SHP77 treated with DMSO at 0.1 percent for 48 hours (cell line): ENCODE data around the gene LSR.
"Not testable (repeated sequence)": the region's sequence is repeated elsewhere in the genome, so short reads cannot be mapped to it uniquely, and the experiment has no call there.

Source experiments
- DNase-seq: peaks from one replicate; lab custom pipeline; 2025; lab: John Stamatoyannopoulos, UW

LSR gene

GRCh38 chr19:35219008-35219407 lies 29.8 kb upstream of the LSR start:
- DNase-seq, result no peak

DNA sequence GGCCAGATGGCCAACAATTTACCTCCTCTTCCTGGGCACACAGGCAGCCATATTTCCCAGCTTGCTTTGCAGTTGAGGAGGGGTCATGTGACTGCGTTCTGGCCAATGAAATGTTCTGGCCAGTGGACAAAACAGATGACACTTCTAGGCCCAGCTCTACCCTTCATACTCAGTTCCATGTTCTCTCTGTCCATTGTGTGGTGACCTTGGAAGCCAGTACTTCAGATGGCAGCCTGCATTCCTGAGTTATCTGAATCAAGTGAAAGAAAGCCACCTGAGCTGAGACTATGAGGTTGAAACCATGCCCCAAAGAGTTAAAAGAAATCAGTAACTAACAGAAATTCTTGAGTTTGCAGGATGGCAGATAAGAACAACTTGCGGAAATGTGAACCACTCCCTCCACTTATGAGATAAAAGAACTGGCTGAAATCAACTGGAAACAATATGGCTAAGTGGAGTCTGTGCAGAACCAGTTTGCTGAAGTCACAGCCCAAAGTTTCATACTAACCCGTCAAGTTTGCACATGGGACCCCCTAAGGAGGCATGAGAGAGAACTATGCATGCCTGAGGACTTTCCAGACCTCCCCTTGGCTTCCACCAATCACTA lies 28.4 kb upstream of the LSR start:
- DNase-seq, result no peak

DNA sequence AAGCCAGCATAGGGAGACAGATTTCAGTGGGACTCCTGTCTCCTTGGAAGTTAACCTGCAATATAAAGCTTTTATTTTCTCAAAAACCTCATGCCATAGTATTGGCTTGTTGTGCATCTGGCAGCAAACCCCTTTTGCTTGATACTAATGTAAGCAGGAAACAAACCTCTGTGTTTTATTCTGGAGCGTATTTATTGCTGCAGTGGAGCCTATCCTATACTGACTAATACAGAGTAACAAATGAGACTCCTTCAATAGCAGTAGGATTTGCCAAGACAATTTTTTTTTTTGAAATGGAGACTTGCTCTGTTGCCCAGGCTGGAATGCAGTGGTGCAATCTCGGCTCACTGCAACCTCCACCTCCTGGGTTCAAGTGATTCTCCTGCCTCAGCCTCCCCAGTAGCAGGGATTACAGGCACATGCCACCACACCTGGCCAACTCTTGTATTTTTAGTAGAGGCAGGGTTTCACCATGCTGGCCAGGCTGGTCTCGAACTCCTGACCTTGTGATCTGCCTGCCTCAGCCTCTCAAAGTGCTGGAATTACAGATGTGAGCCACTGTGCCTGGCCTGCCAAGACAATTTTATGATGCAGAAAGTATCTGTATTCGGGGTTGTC lies 27.7 kb upstream of the LSR start:
- DNase-seq, result not testable (repeated sequence)

DNA sequence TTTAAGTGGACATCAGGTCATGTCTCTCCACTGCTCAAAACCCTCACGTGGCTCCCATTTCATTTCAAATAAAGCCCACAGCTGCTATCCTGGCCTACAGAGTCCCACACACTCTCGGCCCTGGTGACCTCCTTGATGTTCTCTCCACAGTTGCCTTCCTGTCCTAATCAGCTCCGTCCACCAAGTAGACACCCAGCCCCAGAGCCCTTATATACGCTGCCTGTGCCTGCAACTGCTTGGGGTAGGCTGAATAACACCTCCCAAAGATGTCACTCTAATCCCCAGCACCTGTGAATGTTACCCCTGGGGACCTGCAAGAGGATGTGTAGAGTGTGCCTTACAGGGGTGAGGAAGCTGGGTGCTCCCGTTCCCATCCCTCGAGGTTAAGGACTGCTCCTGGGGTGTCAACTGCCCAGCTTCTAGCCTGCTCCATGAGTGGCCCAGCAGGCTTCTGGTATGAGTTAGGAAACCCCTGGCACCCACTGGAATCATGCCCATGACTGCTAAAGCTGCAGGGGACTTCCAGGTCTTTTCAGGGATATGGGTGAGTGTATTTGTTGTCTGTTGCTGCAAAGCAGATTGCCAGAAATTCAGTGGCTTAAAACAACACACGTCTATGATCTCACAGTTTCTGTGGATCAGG lies 26.3 kb upstream of the LSR start:
- DNase-seq, result no peak

GRCh38 chr19:35223084-35223790 lies 25.6 kb upstream of the LSR start:
- DNase-seq, result no peak

DNA sequence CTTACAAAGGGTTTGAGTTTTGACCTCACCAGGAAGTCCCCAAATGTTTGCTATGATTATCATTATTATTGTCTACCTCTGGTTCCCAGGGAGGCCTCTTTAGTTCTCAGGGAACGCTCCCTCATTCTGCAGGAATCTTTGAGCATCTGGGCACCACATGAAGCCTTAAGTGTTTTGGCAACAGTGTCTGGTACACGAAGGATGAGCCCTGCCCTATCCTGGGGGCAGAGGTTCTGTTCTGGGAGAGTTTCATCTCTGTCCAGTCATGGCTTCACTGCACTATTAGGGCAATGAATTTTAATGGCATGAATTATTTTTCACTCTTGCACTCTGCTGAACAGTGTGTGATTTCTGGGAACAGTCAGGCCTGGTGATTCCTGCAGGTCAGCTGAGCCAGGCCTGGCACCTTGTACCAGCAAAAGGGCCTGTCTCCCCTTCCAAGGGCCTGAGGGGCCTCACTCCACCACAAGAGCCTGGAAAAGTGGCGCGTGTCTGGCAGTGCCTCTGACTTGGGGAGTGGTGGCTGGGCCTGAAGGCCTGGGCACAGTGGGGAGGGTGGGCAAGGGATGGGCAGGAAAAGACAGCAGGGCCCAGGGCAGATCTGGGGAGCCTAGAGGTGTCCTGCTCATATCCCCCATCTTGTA lies 24.8 kb upstream of the LSR start:
- DNase-seq, result no peak

DNA sequence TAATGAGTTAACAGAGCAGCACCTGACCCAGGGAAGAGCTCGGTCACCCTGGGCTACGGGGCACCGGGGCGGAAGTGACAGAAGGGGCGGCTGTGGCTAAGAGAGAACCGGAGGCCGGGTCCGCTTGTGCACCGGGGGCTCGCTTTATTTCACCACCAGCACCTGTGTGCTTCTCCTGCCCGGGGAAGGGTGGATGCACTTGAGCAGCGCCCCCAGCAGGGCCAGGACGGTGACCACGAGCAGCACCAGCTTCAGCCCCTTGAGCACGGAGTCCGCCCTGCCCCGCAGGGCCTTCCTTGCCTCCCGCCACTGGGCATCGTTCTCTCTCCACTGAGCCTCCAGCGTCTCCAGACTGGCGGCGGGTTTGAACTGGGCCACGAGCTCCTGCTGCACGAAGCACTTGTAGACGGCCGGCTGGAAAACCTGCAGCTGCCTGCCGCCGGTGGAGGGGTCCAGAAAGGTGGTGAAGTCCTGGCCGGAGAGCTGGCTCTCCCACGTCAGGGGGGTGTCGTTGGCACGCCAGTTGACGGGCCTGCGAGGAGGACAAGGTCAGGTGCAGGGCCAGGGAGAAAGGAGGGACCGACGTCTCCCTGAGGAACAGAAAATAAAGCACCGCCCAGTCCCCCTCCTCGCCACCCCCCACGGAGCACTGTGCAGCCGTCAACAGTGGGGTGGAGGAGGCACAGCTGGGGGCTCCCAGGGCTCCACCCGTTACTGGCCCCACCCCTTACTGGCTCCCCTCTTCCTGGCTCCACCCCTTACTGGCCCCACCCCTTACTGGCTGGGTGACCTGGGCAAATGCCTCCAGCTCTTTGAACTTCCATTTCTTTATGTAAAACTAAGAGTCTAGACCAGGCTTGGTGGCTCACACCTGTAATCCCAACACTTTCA lies 23.9 kb upstream of the LSR start:
- DNase-seq, result no peak

DNA sequence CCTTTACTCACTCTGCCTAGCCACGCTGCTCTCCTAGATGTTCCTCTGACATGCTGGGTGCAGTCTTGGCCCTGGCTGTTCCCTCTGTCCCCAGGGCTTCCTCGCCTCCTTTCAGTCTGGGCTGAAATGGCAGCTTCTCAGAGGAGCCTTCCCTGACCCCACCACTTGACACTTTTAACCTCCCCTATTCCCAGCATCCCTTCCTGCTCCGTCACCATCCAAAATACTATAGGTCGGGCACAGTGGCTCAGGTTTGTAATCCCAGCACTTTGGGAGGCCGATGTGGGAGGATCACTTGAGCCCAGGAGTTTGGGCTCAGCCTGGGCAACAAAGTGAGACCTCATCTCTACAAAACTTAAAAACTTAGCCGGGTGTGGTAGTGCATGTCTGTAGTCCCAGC lies 22.9 kb upstream of the LSR start:
- no peak for DNase-seq

DNA sequence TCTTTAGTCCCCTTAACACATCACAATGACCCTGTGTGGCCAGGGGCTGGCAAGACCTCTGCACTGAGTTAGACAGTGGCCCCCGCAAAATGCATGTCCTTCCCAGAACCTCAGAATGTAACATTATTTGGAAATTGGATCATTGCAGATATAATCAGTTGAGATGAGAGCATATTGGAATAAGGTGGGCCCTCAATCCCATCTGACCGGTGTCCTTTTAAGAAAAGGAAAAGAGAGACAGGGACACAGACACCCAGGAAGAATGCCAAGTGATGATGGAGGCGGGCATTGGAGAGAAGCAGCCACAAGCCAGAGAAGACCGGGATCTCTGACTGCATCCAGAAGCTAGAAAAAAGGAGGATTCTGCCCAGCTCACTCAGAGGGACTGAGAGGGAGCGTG lies 22.1 kb upstream of the LSR start:
- no peak for DNase-seq

- DNase-seq, result no peak
Observed at GRCh38 chr19:35228177-35228930, 20.4 kb upstream of the LSR start, which contains the start of gene FAM187B. Gene FAM187B (minus strand): TSS chr19:35228739. CDS start chr19:35228680, 59 bp downstream.

DNA sequence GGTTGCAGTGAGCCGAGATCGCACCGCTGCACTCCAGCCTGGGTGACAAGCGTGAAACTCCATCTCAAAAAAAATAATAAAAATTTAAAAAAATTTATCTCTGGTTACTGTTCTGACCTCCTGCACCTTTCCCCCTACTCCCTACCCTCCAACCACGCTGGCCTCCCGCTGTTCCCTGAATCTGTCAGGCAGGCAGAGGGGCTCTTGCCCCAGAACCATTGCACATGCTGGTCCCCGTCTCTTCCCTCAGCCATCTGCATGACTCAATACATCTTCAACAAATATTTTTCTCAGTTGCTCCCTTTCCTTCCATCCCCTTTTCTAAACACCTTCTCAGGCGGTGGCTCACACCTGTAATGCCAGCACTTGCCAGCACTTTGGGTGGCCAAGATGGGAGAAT lies 19.2 kb upstream of the LSR start:
- no peak for DNase-seq

DNA sequence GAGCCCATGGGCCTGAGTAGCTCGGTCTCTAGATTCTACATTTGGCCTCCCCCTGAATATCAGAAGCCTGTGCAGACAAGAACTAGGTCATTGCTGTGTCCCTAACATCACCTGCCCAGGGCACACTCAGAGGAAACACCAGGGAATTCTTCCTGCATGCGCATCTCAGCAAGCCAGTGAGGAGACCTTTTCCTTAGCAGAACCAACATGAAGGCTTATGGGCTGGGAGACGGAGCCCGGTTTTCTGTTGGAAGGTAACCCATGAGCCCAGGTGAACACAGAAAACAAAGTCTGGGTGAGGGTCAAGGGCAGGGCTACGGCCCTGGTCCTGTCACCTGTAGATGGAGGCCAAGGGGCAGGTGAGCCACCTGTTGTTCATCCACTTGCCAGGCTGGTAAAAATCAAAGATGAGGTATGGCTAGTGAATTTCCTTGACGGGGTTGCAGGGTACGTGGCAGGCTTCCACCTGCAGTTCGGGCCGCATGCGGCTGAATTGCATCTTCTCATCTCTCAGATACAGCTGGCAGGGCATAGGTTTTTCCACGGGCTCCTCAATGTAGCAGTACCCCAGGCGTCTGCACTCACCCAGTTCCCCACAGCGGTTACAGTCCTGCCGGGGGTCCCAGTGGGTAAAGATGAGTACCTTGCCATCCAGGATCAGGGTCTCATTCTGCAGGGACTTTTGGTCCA lies 16.7 kb upstream of the LSR start:
- no peak for DNase-seq

DNA sequence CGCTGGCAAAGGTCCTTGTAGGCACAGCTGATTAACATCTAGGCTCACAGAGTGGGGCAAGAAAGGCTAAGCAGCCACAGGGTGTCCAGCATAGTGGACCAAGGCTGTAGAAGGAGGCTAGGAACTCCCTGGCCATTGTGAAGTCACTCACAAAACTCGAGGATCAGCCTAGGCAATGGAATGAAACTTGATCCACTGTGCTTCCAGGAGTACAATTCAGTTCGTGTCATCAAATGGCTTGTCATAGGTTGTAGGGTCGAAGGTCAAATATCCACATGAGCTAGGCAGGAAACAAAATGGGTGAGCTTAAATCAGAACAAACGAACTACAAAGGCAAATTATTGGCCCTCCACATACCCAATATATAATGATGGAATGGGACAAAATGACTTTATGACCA lies 15.9 kb upstream of the LSR start:
- no peak for DNase-seq

GRCh38 chr19:35236638-35237400 lies 12.0 kb upstream of the LSR start:
- DNase-seq, result no peak

GRCh38 chr19:35239597-35239996 lies 9.2 kb upstream of the LSR start:
- not testable (repeated sequence) for DNase-seq

GRCh38 chr19:35240327-35240726 lies 8.5 kb upstream of the LSR start:
- no peak for DNase-seq

GRCh38 chr19:35241417-35241816 lies 7.4 kb upstream of the LSR start:
- no peak for DNase-seq

GRCh38 chr19:35246466-35247092 lies 2.2 kb upstream of the LSR start:
- DNase-seq, result no peak
